GM20431 (cell line): ENCODE measurements around the gene ME3.

ENCODE experiments used
- in situ Hi-C: fragments of 300-500 bp; cut with MseI, MboI; formaldehyde crosslinking; loops from one replicate; pipeline ENCODE4 v1.15.0; 2020; ENCODE audit warnings: low sequenced_read_pairs; ENCODE audit not compliant: unreplicated experiment

The ME3 gene

DNA sequence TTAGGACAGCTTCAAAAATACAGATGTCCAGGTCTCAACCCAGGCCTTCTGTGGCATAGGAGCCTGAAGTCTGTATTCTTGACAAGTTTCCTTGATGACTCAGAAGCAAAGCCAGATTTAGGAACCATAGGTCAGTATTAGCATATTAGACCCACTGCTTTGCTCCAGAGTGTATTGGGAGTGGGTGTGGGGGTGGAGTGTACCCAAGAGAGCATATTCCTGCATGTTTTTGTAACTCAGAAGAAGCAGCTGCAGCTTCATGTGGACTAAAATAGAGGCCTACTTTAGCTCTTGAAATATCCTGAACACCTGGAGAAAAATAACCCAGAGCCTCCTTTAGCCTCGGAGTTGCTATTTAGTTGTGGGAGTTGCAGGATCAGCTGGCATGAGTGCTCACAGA is 191.0 kb downstream of the ME3 start:
- in situ Hi-C loops: no loop called here

DNA sequence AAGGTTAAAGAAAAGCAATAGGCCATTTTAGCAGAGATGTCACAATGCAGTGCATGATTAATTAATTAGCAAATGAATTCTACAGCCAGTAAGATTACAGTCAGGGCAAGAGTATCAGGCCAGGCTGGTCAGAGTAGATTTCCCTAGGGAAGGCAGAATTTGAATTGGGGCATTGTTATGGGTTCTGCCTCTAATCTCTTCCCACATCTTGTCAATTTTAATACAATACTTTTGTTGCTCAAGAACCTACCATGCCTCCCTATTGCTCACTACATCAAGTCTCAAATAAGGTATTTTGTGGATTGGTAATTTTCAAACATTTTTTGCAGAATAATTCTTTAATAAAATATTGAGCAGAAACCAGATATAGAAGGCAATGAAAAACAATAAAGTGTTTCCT is 194.1 kb downstream of the ME3 start:
- in situ Hi-C loops: no loop called here

GRCh38 chr11:86477495-86478155 is 194.8 kb downstream of the ME3 start:
- in situ Hi-C loops: no loop called here

GRCh38 chr11:86476109-86476861 is 196.1 kb downstream of the ME3 start:
- in situ Hi-C loops: no loop called here

DNA sequence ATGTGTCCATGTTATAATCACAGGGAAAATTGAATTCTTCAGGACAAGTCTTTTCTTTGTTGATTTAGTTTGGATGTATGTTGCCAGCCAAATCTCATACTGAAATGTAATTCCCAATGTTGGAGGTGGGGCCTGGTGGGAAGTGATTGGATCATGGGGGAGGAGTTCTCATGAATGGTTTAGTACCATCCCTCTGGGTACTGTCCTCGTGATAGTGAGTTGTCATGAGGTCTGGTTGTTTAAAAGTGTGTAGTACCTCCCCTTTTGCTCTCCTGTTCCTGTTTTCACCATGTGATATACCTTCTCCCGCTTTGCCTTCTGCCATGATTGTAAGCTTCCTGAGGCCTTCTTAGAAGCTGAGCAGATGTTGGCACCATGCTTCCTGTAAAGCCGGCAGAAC is 197.4 kb downstream of the ME3 start:
- in situ Hi-C loops: no loop called here

DNA sequence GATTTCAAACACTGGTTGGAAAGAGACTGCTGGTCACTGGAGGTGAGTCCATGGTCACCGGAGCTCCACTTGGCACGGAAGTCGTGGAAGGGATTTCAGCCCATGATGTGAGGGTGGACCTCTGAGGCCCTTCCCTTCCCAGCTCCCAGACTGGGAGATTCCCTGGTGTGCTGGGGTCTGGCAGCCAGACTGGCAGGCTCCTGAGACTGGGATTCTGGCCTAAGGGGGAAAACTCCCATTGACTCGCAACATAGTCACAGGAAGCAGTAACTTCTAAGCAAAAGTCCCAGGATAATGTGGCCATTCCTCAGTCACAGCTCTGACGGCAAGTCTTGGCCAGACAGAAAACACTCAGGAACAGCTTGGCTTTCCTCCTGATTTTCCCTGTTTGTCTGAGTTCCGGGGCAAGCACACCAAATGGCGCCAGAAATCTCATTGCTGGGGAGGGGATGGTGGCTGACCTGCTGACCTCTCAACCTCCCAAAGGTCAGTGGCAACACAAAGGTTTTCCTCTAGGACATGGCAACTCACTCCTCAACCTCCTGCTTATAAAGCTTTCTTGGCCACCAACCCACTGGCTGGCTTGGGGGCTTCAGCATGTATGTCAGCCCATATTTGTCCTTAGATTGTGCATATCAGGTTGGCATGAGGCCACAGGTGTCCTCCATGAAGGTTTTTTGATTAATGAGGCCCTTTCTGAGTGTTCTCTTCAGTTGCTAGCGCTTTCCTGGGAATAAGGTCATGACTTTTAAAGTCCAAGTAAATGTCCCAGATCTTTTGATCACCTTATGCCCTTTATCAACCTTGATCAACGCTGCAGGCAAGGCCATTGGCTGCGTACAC is 198.2 kb downstream of the ME3 start:
- in situ Hi-C loops: no loop called here

DNA sequence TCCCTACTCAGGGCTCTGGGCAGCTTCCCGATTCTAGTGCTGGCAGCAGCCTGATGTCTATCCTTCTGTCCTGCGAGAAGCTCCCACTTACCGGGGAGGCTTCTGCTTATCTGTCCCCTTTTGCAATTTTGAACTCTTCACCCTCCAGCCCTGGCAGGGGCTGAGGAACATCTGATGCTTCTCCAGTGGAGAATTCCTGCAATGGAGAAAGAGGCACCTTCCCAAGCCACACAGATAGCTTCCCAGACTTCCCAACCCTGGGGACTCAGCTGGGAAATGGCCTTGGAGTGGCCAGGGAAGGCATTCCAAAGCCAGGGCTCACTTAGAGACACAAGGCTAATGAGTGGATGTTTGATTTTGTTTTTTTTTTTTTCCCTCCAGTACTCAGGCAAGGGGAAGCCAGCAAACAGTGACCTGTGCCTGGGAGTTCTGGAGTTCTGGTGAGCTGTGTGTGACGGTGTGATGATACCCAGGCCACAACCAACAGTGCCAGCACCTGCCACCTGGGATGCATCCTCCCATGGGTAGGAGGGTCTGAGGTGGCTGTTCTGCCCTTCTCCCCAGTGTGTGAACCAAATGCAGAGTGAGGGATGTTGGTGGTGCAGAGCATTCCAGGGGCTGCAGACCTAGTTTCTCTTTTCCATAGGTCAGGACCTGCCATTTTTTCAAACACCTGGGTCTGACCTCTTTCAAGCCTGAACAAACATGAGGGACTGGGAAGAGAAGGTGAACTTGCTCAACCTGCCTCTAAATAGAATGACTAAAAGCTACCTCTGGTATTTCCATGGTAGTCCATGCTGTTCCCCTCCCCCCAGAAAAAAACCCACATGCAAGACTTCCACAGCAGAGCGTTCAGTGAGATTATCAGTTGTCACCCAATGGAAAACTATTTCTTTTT is 202.7 kb downstream of the ME3 start:
- in situ Hi-C loops: loop anchor here (10.0 kb wide), 1 partner anchor 345 kb away; no protein-coding TSS in a partner anchor

GRCh38 chr11:86468169-86468568 is 204.2 kb downstream of the ME3 start:
- in situ Hi-C loops: loop anchor here (10.0 kb wide), 1 partner anchor 347 kb away; no protein-coding TSS in a partner anchor

DNA sequence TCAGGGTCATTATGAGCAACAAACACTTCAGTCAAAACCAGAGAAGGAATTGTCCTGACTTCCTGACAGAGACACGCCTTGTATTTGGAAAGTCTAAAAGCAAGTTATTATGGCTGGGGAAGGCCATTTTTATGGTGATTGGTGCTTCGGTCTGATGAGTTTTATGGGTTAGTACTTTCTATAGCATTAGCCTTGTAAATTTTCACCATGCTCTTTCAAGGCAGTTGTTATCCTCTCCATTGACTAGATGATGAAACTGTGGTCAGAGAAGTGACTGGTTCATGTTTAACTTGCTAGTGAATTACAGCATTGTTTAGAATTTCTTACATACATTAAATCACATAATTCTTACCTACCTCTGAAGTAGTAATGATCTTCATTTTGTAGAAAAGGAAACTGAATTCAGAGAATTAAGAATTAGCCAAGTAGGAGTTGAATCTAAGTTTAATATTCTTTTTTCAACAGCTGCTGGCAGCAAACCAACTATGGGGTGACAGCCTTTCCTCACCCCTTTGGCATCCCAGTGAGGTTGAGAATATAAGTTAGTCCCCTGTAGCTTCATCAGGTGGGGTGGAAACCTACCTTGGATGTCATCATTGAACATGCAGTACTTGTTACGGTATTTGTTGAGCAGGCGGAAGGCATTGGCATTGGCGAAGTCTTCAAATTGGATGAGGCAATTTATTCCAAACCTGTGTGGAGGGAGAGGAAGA is 207.8 kb downstream of the ME3 start:
- in situ Hi-C loops: loop anchor here (10.0 kb wide), 1 partner anchor 350 kb away; no protein-coding TSS in a partner anchor

DNA sequence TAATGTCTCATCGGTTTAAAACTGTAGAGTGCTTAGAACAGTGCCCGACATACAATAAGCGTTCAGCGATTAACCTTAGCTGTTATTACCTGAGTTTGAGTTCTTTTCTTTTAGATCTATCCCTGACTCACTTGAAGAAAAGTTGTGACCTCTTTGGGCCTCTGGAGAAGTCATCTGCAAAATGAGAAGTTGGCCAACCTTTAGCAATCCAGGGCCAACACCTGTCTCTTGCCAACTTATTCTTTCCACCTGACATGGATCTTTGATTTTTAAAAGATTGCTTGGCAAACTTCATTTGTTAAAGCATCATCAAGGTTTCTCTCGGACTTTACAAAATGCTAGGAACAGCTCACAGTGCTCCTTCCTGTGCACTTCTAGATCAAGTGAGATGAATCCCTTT is 208.5 kb downstream of the ME3 start:
- in situ Hi-C loops: loop anchor here (10.0 kb wide), 1 partner anchor 351 kb away; no protein-coding TSS in a partner anchor

GRCh38 chr11:86463120-86463519 is 209.3 kb downstream of the ME3 start:
- in situ Hi-C loops: loop anchor here (10.0 kb wide), 1 partner anchor 352 kb away; no protein-coding TSS in a partner anchor

GRCh38 chr11:86461892-86462291 is 210.5 kb downstream of the ME3 start:
- in situ Hi-C loops: loop anchor here (10.0 kb wide), 1 partner anchor 353 kb away; no protein-coding TSS in a partner anchor

GRCh38 chr11:86460461-86461385 is 211.7 kb downstream of the ME3 start:
- in situ Hi-C loops: loop anchor here (10.0 kb wide), 1 partner anchor 354 kb away; no protein-coding TSS in a partner anchor

GRCh38 chr11:86459682-86460460 is 212.5 kb downstream of the ME3 start:
- in situ Hi-C loops: loop anchor here (10.0 kb wide), 1 partner anchor 355 kb away; no protein-coding TSS in a partner anchor

DNA sequence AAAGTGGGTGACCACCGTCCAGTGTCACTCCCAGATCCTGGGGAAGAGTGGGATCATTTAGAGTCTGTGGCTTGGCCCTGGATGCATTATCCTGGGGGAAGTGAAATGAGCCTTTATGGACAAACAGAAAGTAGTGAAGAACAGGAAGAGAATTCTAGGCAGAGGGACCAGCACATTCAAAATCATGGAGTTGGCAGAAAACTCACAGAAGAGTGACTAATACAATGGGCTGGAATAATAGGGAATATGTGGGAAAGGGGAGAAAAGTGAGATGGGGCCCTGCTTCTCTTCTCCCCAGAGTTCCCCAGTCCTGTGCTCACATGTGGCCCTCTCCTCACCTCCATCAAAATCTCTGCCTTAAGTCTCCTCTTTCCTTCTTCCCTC is 213.4 kb downstream of the ME3 start:
- in situ Hi-C loops: no loop called here

- in situ Hi-C loops: no loop called here
Observed at GRCh38 chr11:86458294-86459001, 214.0 kb downstream of the ME3 start.
